PC-9 (cell line): Measurements from ENCODE around the gene ARHGAP33. TPM values are rescaled to one million over a fixed set of nuclear protein-coding genes. Genes with fewer than 3 reads are reported as not detected.

Experiments used
- BruUV-seq: library from RNA; stranded (reverse); fragments of 400-500 nt; replicated peaks from 2 replicates; lab custom pipeline; 2021; lab: Mats Ljungman, UMichigan
- CTCF ChIA-PET: fragments of 300-600 bp; sonication (Branson Sonifier 250); formaldehyde crosslinking; loops from one replicate; lab custom pipeline; 2022; ENCODE audit warnings: antibody characterized with exemption; lab: Charles Lee
- POLR2A ChIA-PET: fragments of 300-600 bp; sonication (Branson Sonifier 250); formaldehyde crosslinking; loops from one replicate; lab custom pipeline; 2022; ENCODE audit warnings: antibody characterized with exemption; ENCODE audit not compliant: unreplicated experiment; lab: Charles Lee
- DNase-seq, 2 experiments: peaks; one replicate each; pipeline versions ENCODE4 v3.0.0 to v3.0.0-alpha.2; 2015 to 2022; ENCODE audit warnings: mixed read lengths in 1 of 2
- H2AFZ ChIP-seq: fragments of 200-600 bp; sonication (generic); 2 replicates; pipeline ENCODE4 v1.8.1; 2017; ENCODE audit warnings: antibody characterized with exemption
- H3F3A ChIP-seq: fragments of 200-600 bp; sonication (generic); 2 replicates; pipeline ENCODE4 v1.8.1; 2017; ENCODE audit warnings: antibody characterized with exemption, mild to moderate bottlenecking, low read depth; ENCODE audit not compliant: insufficient read depth
- H3K27ac ChIP-seq: fragments of 200-600 bp; sonication (generic); 2 replicates; pipeline ENCODE4 v1.6.1; 2016; ENCODE audit warnings: mixed run types
- H3K27me3 ChIP-seq: fragments of 200-600 bp; sonication (generic); 2 replicates; pipeline ENCODE4 v1.6.1; 2016; ENCODE audit warnings: low read depth, mixed run types; ENCODE audit not compliant: insufficient read depth
- H3K36me3 ChIP-seq: fragments of 200-600 bp; sonication (generic); 2 replicates; pipeline ENCODE4 v1.6.1; 2016; ENCODE audit warnings: low read depth, mixed run types
- H3K4me1 ChIP-seq: fragments of 200-600 bp; sonication (generic); replicated peaks from 2 replicates; pipeline ENCODE4 v1.6.1; 2016; ENCODE audit warnings: mixed run types; ENCODE audit not compliant: insufficient read depth
- H3K4me2 ChIP-seq: fragments of 200-600 bp; sonication (generic); 2 replicates; pipeline ENCODE4 v1.6.1; 2017; ENCODE audit warnings: mixed run types
- H3K4me3 ChIP-seq: fragments of 200-600 bp; sonication (generic); 2 replicates; pipeline ENCODE4 v1.6.1; 2016; ENCODE audit warnings: mixed run types
- H3K79me2 ChIP-seq: fragments of 200-600 bp; sonication (generic); 2 replicates; pipeline ENCODE4 v1.6.1; 2017; ENCODE audit warnings: low read depth, mixed run types
- H3K9me2 ChIP-seq: fragments of 200-600 bp; sonication (generic); 2 replicates; pipeline ENCODE4 v1.8.1; 2017; ENCODE audit warnings: mild to moderate bottlenecking; ENCODE audit not compliant: insufficient read depth
- H3K9me3 ChIP-seq: fragments of 200-600 bp; sonication (generic); 2 replicates; pipeline ENCODE4 v1.8.1; 2016; ENCODE audit warnings: low read depth; ENCODE audit not compliant: insufficient read depth
- H4K20me1 ChIP-seq: fragments of 200-600 bp; sonication (generic); 2 replicates; pipeline ENCODE4 v1.8.1; 2017; ENCODE audit not compliant: insufficient read depth
- CTCF ChIP-seq: fragments of 200-600 bp; sonication (generic); conservative IDR thresholded peaks from 2 replicates; pipeline ENCODE4 v1.6.1; 2017; ENCODE audit warnings: mixed run types, antibody characterized with exemption, mild to moderate bottlenecking, moderate library complexity
- EZH2 ChIP-seq: fragments of 200-600 bp; sonication (generic); IDR thresholded peaks from 2 replicates; pipeline ENCODE4 v1.8.0; 2017; ENCODE audit warnings: antibody characterized with exemption, low read depth
- intact Hi-C: fragments of 100-400 bp; cut with micrococcal nuclease; formaldehyde crosslinking; loops from one replicate; pipeline ENCODE4 v1.10.0; 2022; ENCODE audit not compliant: unreplicated experiment
- total RNA-seq: library from RNA; stranded (reverse); gene quantifications from 2 replicates; pipeline ENCODE4 v1.2.3, GENCODE V29; 2021

The ARHGAP33 gene
- total RNA-seq, 1 experiment from 2014 or later = 21.3 TPM

GRCh38 chr19:35754370-35755130 is 20.8 kb upstream of the ARHGAP33 start:
- peaks cover 14% of the 10 kb centered on the region for H3K79me2 ChIP-seq
- H4K20me1 ChIP-seq = peaks cover 4% of the 10 kb centered on the region; the same call in 1 of the 2 replicates
- no TSS peak for BruUV-seq
- H3K9me2 ChIP-seq = no peaks in the 10 kb centered on the region
- no peak for DNase-seq
- no peak for TF ChIP-seq CTCF
- no peak for TF ChIP-seq EZH2
- H3K27me3 ChIP-seq = no peaks in the 10 kb centered on the region
- no peaks in the 10 kb centered on the region for H3K36me3 ChIP-seq
- H2AFZ ChIP-seq = no peak overlapping the region
- ChIA-PET POLR2A (no interaction called here), CTCF (no interaction called here)
- H3K9me3 ChIP-seq = no peaks in the 10 kb centered on the region
- H3K27ac ChIP-seq = no peak overlapping the region
- intact Hi-C loops = no loop called here
- no peak overlapping the region for H3K4me3 ChIP-seq
- peaks cover 25% of the 10 kb centered on the region for H3K4me1 ChIP-seq
- H3K4me2 ChIP-seq = no peak overlapping the region
- H3F3A ChIP-seq = peaks cover 13% of the 10 kb centered on the region; the same call in 1 of the 2 replicates

GRCh38 chr19:35755131-35755549 is 20.2 kb upstream of the ARHGAP33 start:
- TF ChIP-seq EZH2 (no peak), CTCF (no peak)
- ChIA-PET CTCF (no interaction called here), POLR2A (no interaction called here)
- Histone ChIP-seq H3K4me1 (peaks cover 19% of the 10 kb centered on the region), H3K4me2 (no peak overlapping the region), H4K20me1 (peaks cover 4% of the 10 kb centered on the region; the same call in 1 of the 2 replicates), H3K27ac (no peak overlapping the region), H3K9me2 (no peaks in the 10 kb centered on the region), H3K27me3 (no peaks in the 10 kb centered on the region), H2AFZ (no peak overlapping the region), H3K36me3 (no peaks in the 10 kb centered on the region; the same call in 1 of the 2 replicates), H3K9me3 (no peaks in the 10 kb centered on the region), H3K79me2 (peaks cover 16% of the 10 kb centered on the region), H3K4me3 (no peak overlapping the region), H3F3A (peaks cover 8% of the 10 kb centered on the region; the same call in 1 of the 2 replicates)
- no peak for DNase-seq
- intact Hi-C loops = no loop called here
- BruUV-seq = no TSS peak

GRCh38 chr19:35755550-35756376 is 19.6 kb upstream of the ARHGAP33 start:
- Histone ChIP-seq H3K36me3 (no peaks in the 10 kb centered on the region; the same call in 1 of the 2 replicates), H3K4me2 (no peak overlapping the region), H3K79me2 (peaks cover 19% of the 10 kb centered on the region), H3K9me2 (no peaks in the 10 kb centered on the region), H3K4me1 (peaks cover 13% of the 10 kb centered on the region), H3F3A (peaks cover 13% of the 10 kb centered on the region), H3K27ac (no peak overlapping the region), H2AFZ (no peak overlapping the region), H3K27me3 (no peaks in the 10 kb centered on the region), H3K9me3 (no peaks in the 10 kb centered on the region), H3K4me3 (no peak overlapping the region), H4K20me1 (peaks cover 4% of the 10 kb centered on the region; the same call in 1 of the 2 replicates)
- no TSS peak for BruUV-seq
- ChIA-PET CTCF (no interaction called here), POLR2A (no interaction called here)
- intact Hi-C loops = no loop called here
- TF ChIP-seq CTCF (no peak), EZH2 (no peak)
- no peak for DNase-seq
